Fibroblast of lung (primary cell): ENCODE results near the gene FLNC. TPM values are rescaled to one million over a fixed set of nuclear protein-coding genes. Genes with fewer than 3 reads are reported as not detected.

Source experiments
- DNase-seq, 2 donors: peaks; one replicate each; pipeline versions ENCODE4 v3.0.0 to v3.0.0-alpha.2; 2010; ENCODE audit warnings: low read depth in 2 of 2
- H2AFZ ChIP-seq: 2 replicates; pipeline ENCODE4 v1.5.1; 2012; ENCODE audit warnings: low read length, control low read depth, inconsistent platforms
- H3K27ac ChIP-seq: 2 replicates; pipeline ENCODE4 v1.5.1; 2011; ENCODE audit warnings: low read length, control low read depth; ENCODE audit not compliant: insufficient read depth
- H3K27me3 ChIP-seq: 2 replicates; pipeline ENCODE4 v1.5.1; 2011; ENCODE audit warnings: mild to moderate bottlenecking, low read length; ENCODE audit not compliant: control insufficient read depth, insufficient read depth
- H3K36me3 ChIP-seq: 2 replicates; pipeline ENCODE4 v1.5.1; 2011; ENCODE audit warnings: low read length; ENCODE audit not compliant: control insufficient read depth, insufficient read depth
- H3K4me1 ChIP-seq: 2 replicates; pipeline ENCODE4 v1.5.1; 2011; ENCODE audit warnings: low read length; ENCODE audit not compliant: control insufficient read depth, insufficient read depth; ENCODE audit errors: extremely low read depth
- H3K4me2 ChIP-seq: 2 replicates; pipeline ENCODE4 v1.5.1; 2011; ENCODE audit warnings: low read length, control low read depth; ENCODE audit not compliant: insufficient read depth; ENCODE audit errors: extremely low read depth
- H3K4me3 ChIP-seq, 4 experiments: fragments of 200-600 bp in 1 of 4; sonication (generic) in 1 of 4; replicated peaks in 1 of 4; 2 replicates each; pipeline ENCODE4 v1.5.1; 2011 to 2016; ENCODE audit warnings: low read length in 4 of 4, low read depth in 3 of 4, mild to moderate bottlenecking in 3 of 4, control low read depth in 2 of 4, inconsistent platforms in 1 of 4, mixed read lengths in 1 of 4; ENCODE audit not compliant: insufficient read depth in 1 of 4; ENCODE audit errors: control extremely low read depth in 1 of 4
- H3K79me2 ChIP-seq: 2 replicates; pipeline ENCODE4 v1.5.1; 2012; ENCODE audit warnings: mild to moderate bottlenecking, low read length, inconsistent platforms; ENCODE audit not compliant: control insufficient read depth, insufficient read depth
- H3K9ac ChIP-seq: 2 replicates; pipeline ENCODE4 v1.5.1; 2011; ENCODE audit warnings: mild to moderate bottlenecking, low read length, control low read depth; ENCODE audit not compliant: insufficient read depth
- H3K9me3 ChIP-seq: 2 replicates; pipeline ENCODE4 v1.5.1; 2012; ENCODE audit warnings: low read depth, low read length; ENCODE audit not compliant: control insufficient read depth, insufficient read depth
- H4K20me1 ChIP-seq: 2 replicates; pipeline ENCODE4 v1.5.1; 2011; ENCODE audit warnings: low read length; ENCODE audit not compliant: control insufficient read depth, insufficient read depth; ENCODE audit errors: extremely low read depth
- CTCF ChIP-seq, 2 donors: IDR thresholded peaks in 1 of 2; conservative IDR thresholded peaks in 1 of 2; 1 replicate in 1 of 2; 2 replicates in 1 of 2; pipeline ENCODE4 v1.5.1; 2011 to 2012; ENCODE audit warnings: low read length in 2 of 2, control low read depth in 1 of 2, inconsistent platforms in 1 of 2, low read depth in 1 of 2, mild to moderate bottlenecking in 1 of 2
- EZH2 ChIP-seq: IDR thresholded peaks from 2 replicates; pipeline ENCODE4 v1.5.1; 2012; ENCODE audit warnings: low read length, control low read depth, mild to moderate bottlenecking; ENCODE audit errors: missing control alignments
- polyA plus RNA-seq, 2 donors: library from polyadenylated mRNA; depleted of rRNA in 1 of 2; stranded (reverse) in 1 of 2; unstranded in 1 of 2; fragments of >200 nt; gene quantifications; 2 replicates each; pipeline ENCODE4 v1.2.1, GENCODE V29; 2011 to 2012; ENCODE audit warnings: missing spikeins in 1 of 2
- total RNA-seq: library from RNA; depleted of rRNA; stranded (reverse); fragments of >200 nt; gene quantifications from 2 replicates; pipeline ENCODE4 v1.2.1, GENCODE V29; 2014

Gene FLNC
- total and polyA plus RNA-seq, 2 donors (not counting 1 experiment from before 2014, with no cell fraction given) = 29.3 to 191 TPM

- Histone ChIP-seq H3K4me2 (no peak overlapping the region), H3K79me2 (no peaks in the 10 kb centered on the region), H4K20me1 (no peaks in the 10 kb centered on the region), H3K9me3 (no peaks in the 10 kb centered on the region), H2AFZ (no peak overlapping the region), H3K36me3 (no peaks in the 10 kb centered on the region), H3K27ac (no peak overlapping the region), H3K4me1 (no peaks in the 10 kb centered on the region), H3K4me3 (no peak overlapping the region), H3K27me3 (no peaks in the 10 kb centered on the region), H3K9ac (no peak overlapping the region)
- DNase-seq = no peak
- no peak for TF ChIP-seq CTCF (conservative IDR thresholded peaks at IDR 0.05 in 1 of 2, IDR thresholded peaks at IDR 0.05 in 1 of 2; ENCODE audit: low read depth in 1 of 2, low read length in 2 of 2)
- TF ChIP-seq EZH2 = no peak
These were observed 58.9 kb downstream of the FLNC start for GRCh38 chr7:128889121-128889520.

GRCh38 chr7:128890306-128891109 lies 60.3 kb downstream of the FLNC start:
- H3K4me3 ChIP-seq = no peak overlapping the region
- no peaks in the 10 kb centered on the region for H3K4me1 ChIP-seq
- H4K20me1 ChIP-seq = no peaks in the 10 kb centered on the region
- no peak overlapping the region for H3K27ac ChIP-seq
- H2AFZ ChIP-seq = no peak overlapping the region
- no peaks in the 10 kb centered on the region for H3K9me3 ChIP-seq
- no peak for DNase-seq
- H3K79me2 ChIP-seq = no peaks in the 10 kb centered on the region
- no peak overlapping the region for H3K9ac ChIP-seq
- H3K36me3 ChIP-seq = no peaks in the 10 kb centered on the region
- H3K27me3 ChIP-seq = no peaks in the 10 kb centered on the region
- H3K4me2 ChIP-seq = no peak overlapping the region
- no peak for TF ChIP-seq EZH2
- no peak for TF ChIP-seq CTCF (conservative IDR thresholded peaks at IDR 0.05 in 1 of 2, IDR thresholded peaks at IDR 0.05 in 1 of 2; ENCODE audit: low read depth in 1 of 2, low read length in 2 of 2)

- H3K79me2 ChIP-seq = no peaks in the 10 kb centered on the region
- H4K20me1 ChIP-seq = no peaks in the 10 kb centered on the region
- no peaks in the 10 kb centered on the region for H3K27me3 ChIP-seq
- no peak for DNase-seq
- no peak overlapping the region for H3K9ac ChIP-seq
- H2AFZ ChIP-seq = no peak overlapping the region
- H3K4me1 ChIP-seq = no peaks in the 10 kb centered on the region
- TF ChIP-seq CTCF (conservative IDR thresholded peaks at IDR 0.05 in 1 of 2, IDR thresholded peaks at IDR 0.05 in 1 of 2; ENCODE audit: low read depth in 1 of 2, low read length in 2 of 2) (no peak), EZH2 (no peak)
- no peak overlapping the region for H3K4me2 ChIP-seq
- H3K9me3 ChIP-seq = no peaks in the 10 kb centered on the region
- H3K36me3 ChIP-seq = no peaks in the 10 kb centered on the region
- no peak overlapping the region for H3K4me3 ChIP-seq
- H3K27ac ChIP-seq = no peak overlapping the region
These were observed 61.1 kb downstream of the FLNC start for GRCh38 chr7:128891110-128891941.
